SW480 (cell line): ENCODE measurements around the gene LRRC8E.

Source experiments
- DNase-seq: peaks from one replicate; pipeline ENCODE4 v3.0.0-alpha.2; 2016; ENCODE audit warnings: low spot score

LRRC8E gene

GRCh38 chr19:7868326-7868670 is 20.0 kb upstream of the LRRC8E start:
- peak; percentile 69 for DNase-seq

GRCh38 chr19:7868671-7869452 is 19.4 kb upstream of the LRRC8E start:
- DNase-seq = peak; percentile 93

GRCh38 chr19:7869453-7869909 is 18.8 kb upstream of the LRRC8E start:
- peak; percentile 53 for DNase-seq

- peak; percentile 82 for DNase-seq
These were observed 18.3 kb upstream of the LRRC8E start for GRCh38 chr19:7869910-7870511.

- peak; percentile 95 for DNase-seq
These were observed 17.5 kb upstream of the LRRC8E start for GRCh38 chr19:7870571-7871436.

GRCh38 chr19:7871437-7872305 is 16.6 kb upstream of the LRRC8E start:
- DNase-seq = peak; percentile 95

- no peak for DNase-seq
These were observed 15.8 kb upstream of the LRRC8E start for GRCh38 chr19:7872306-7873204.

- DNase-seq = no peak
These were observed 14.8 kb upstream of the LRRC8E start for GRCh38 chr19:7873304-7874075.

GRCh38 chr19:7874076-7874896 is 14.0 kb upstream of the LRRC8E start, which contains the start of gene PRR36:
PRR36 (minus strand) TSS chr19:7874390; CDS start chr19:7873689, 701 bp downstream.
- DNase-seq = peak; percentile 71

- no peak for DNase-seq
These were observed 13.4 kb upstream of the LRRC8E start for GRCh38 chr19:7874897-7875273.

- DNase-seq = peak; percentile 65
These were observed 11.0 kb upstream of the LRRC8E start for GRCh38 chr19:7877249-7877836.

- DNase-seq = no peak
These were observed 9.1 kb upstream of the LRRC8E start for GRCh38 chr19:7879111-7879807.

- DNase-seq = peak; percentile 52
These were observed 8.5 kb upstream of the LRRC8E start for GRCh38 chr19:7879836-7880235.

GRCh38 chr19:7881910-7882309 is 6.4 kb upstream of the LRRC8E start:
- no peak for DNase-seq

- no peak for DNase-seq
These were observed 5.2 kb upstream of the LRRC8E start for GRCh38 chr19:7883105-7883504.

GRCh38 chr19:7883796-7884570 is 4.3 kb upstream of the LRRC8E start:
- no peak for DNase-seq

GRCh38 chr19:7885818-7886217 is 2.5 kb upstream of the LRRC8E start:
- DNase-seq = no peak
